ENCODE data around the gene PCNT.

GRCh38 chr21:46418265-46418946 lies 94.5 kb downstream of the PCNT start:
- TF ChIP-seq, protein P1, sequence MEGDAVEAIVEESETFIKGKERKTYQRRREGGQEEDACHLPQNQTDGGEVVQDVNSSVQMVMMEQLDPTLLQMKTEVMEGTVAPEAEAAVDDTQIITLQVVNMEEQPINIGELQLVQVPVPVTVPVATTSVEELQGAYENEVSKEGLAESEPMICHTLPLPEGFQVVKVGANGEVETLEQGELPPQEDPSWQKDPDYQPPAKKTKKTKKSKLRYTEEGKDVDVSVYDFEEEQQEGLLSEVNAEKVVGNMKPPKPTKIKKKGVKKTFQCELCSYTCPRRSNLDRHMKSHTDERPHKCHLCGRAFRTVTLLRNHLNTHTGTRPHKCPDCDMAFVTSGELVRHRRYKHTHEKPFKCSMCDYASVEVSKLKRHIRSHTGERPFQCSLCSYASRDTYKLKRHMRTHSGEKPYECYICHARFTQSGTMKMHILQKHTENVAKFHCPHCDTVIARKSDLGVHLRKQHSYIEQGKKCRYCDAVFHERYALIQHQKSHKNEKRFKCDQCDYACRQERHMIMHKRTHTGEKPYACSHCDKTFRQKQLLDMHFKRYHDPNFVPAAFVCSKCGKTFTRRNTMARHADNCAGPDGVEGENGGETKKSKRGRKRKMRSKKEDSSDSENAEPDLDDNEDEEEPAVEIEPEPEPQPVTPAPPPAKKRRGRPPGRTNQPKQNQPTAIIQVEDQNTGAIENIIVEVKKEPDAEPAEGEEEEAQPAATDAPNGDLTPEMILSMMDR (IDR thresholded peaks at IDR 0.05) = no peak
- TF ChIP-seq POLR2AphosphoS5 (IDR thresholded peaks at IDR 0.05) (no peak), POLR2A (IDR thresholded peaks at IDR 0.05) (no peak)

Data from breast epithelium (tissue), 3 donors.